Activated B cell treated with CpG ODN at 0.5 μM for 24 hours (primary cell): ENCODE measurements around the gene SLC17A8. TPM values are rescaled to one million over a fixed set of nuclear protein-coding genes. Genes with fewer than 3 reads are reported as not detected.

ENCODE experiments used
- ATAC-seq: fragments of 200-7000 bp; cut with Tn5 transposase; one replicate; pipeline ENCODE4 v1.10.0; 2021; ENCODE audit warnings: low read depth, mild to moderate bottlenecking, moderate library complexity
- CTCF ChIA-PET: fragments of 350-600 bp; sonication (Branson Sonifier 250); formaldehyde crosslinking; loops from one replicate; lab custom pipeline; 2021; ENCODE audit warnings: antibody characterized with exemption; lab: Charles Lee
- POLR2A ChIA-PET: fragments of 350-600 bp; sonication (Branson Sonifier 250); formaldehyde crosslinking; loops from one replicate; lab custom pipeline; 2021; ENCODE audit warnings: antibody characterized with exemption; lab: Charles Lee
- DNase-seq: peaks from one replicate; pipeline ENCODE4 v3.0.0; 2022
- H3K27ac Mint-ChIP-seq: one replicate; pipeline ENCODE4 v1.8.0; 2020; ENCODE audit warnings: mixed read lengths
- H3K27me3 Mint-ChIP-seq: one replicate; pipeline ENCODE4 v1.8.0; 2021; ENCODE audit warnings: mixed read lengths
- H3K36me3 Mint-ChIP-seq: one replicate; pipeline ENCODE4 v1.8.0; 2021; ENCODE audit warnings: low read depth, mixed read lengths
- H3K4me1 Mint-ChIP-seq: one replicate; pipeline ENCODE4 v1.8.0; 2021; ENCODE audit warnings: mixed read lengths
- H3K4me3 Mint-ChIP-seq: one replicate; pipeline ENCODE4 v1.8.0; 2020; ENCODE audit warnings: mild to moderate bottlenecking, mixed read lengths
- H3K9me3 Mint-ChIP-seq: one replicate; pipeline ENCODE4 v1.8.0; 2020; ENCODE audit warnings: mixed read lengths
- CTCF ChIP-seq: fragments of 200-600 bp; IDR thresholded peaks from one replicate; pipeline ENCODE4 v1.8.0; 2022; ENCODE audit warnings: antibody characterized with exemption, mild to moderate bottlenecking
- intact Hi-C: fragments of 100-400 bp; cut with micrococcal nuclease; formaldehyde crosslinking; loops from one replicate; pipeline ENCODE4 v1.15.1; 2024
- total RNA-seq: library from RNA; stranded (reverse); gene quantifications from 2 replicates; pipeline ENCODE4 v1.2.3, GENCODE V29; 2022

The SLC17A8 gene
- total RNA-seq, 1 donor from 2014 or later, result not detected

DNA sequence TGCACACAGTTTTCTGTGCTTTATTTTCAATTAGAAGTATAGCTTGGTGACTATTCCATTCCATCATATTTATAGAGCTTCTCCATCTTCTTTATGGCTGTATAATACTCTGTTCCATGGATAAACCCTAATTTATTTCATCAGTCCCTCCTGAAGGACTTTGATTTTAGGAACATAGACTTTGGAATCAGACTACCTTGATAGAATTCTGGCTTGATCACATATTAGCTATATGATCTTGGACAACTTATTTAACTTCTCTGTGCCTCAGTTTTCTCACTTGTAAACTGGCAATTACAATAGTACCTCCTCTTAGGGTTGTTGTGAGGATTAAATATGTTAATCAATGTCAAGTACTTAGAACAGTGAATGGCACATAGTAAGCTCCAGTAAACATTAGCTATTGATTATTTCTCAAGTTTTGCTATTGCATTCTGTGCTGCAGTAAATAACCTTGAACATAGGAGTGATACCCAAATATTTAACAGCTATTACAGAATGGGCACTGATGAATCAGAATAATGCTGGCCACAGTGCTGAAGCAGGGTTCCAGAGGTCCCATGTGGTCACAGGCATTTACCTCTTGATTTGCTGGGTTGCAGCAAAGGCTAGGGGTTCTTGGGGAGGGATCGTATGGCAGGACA, 104.6 kb downstream of the SLC17A8 start:
- POLR2A ChIA-PET, result no interaction called here

DNA sequence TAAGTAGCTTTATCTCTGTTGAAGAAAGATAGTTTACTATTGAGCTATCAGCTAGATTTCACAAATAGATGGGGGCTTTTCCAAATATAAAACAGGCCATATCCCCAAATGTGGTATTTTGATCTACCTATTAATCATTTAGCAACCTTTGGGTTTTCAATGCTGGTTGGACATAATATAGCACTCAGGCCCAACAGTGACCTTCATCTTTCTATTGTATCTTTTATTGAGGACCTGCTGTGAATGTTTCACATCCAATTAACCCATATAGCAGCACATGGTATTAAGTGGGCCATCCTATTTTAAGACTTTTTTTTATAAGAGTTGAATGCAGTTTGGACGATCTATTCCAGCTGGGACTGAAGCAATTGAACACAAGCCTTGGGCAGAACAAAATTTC, 106.8 kb downstream of the SLC17A8 start:
- POLR2A ChIA-PET, result no interaction called here
- H3K4me1 Mint-ChIP-seq, result no peaks in the 10 kb centered on the region
- no peak for TF ChIP-seq CTCF
- intact Hi-C loops, result no loop called here
- H3K27me3 Mint-ChIP-seq, result no peaks in the 10 kb centered on the region
- H3K36me3 Mint-ChIP-seq, result no peaks in the 10 kb centered on the region
- no peaks in the 10 kb centered on the region for H3K9me3 Mint-ChIP-seq
- no peak for ATAC-seq
- H3K4me3 Mint-ChIP-seq, result no peak overlapping the region
- H3K27ac Mint-ChIP-seq, result no peak overlapping the region
- CTCF ChIA-PET, result no interaction called here
- DNase-seq, result no peak

More for the DNA sequence above, 104.6 kb downstream of the SLC17A8 start:
- ATAC-seq, result no peak
- H3K9me3 Mint-ChIP-seq, result no peaks in the 10 kb centered on the region
- TF ChIP-seq CTCF, result no peak
- CTCF ChIA-PET, result no interaction called here
- H3K27ac Mint-ChIP-seq, result no peak overlapping the region
- intact Hi-C loops, result no loop called here
- H3K27me3 Mint-ChIP-seq, result no peaks in the 10 kb centered on the region
- H3K4me1 Mint-ChIP-seq, result no peaks in the 10 kb centered on the region
- no peak overlapping the region for H3K4me3 Mint-ChIP-seq
- DNase-seq, result no peak
- no peaks in the 10 kb centered on the region for H3K36me3 Mint-ChIP-seq

- intact Hi-C loops, result no loop called here
- CTCF ChIA-PET, result no interaction called here
Observed at GRCh38 chr12:100464529-100464928, 107.7 kb downstream of the SLC17A8 start.

GRCh38 chr12:100468126-100468525, 111.3 kb downstream of the SLC17A8 start:
- TF ChIP-seq CTCF, result no peak
- DNase-seq, result no peak
- Mint-ChIP-seq H3K27me3 (peaks cover 1% of the 10 kb centered on the region), H3K4me1 (no peaks in the 10 kb centered on the region), H3K27ac (no peak overlapping the region), H3K4me3 (no peak overlapping the region), H3K36me3 (no peaks in the 10 kb centered on the region), H3K9me3 (no peaks in the 10 kb centered on the region)
- intact Hi-C loops, result no loop called here
- ChIA-PET CTCF (no interaction called here), POLR2A (no interaction called here)
- ATAC-seq, result no peak

More at GRCh38 chr12:100464529-100464928, 107.7 kb downstream of the SLC17A8 start:
- POLR2A ChIA-PET, result no interaction called here
- no peak for ATAC-seq
- no peak for DNase-seq
- Mint-ChIP-seq H3K27me3 (no peaks in the 10 kb centered on the region), H3K36me3 (no peaks in the 10 kb centered on the region), H3K4me1 (no peaks in the 10 kb centered on the region), H3K9me3 (no peaks in the 10 kb centered on the region), H3K27ac (no peak overlapping the region), H3K4me3 (no peak overlapping the region)
- TF ChIP-seq CTCF, result no peak

Other genes starting within 250 kb of the SLC17A8 start
- 22.3 and 22.5 TPM in 2 replicates for gene BLTP3B, start 214.2 kb upstream of the SLC17A8 start, total RNA-seq
- gene ACTR6, start 156.3 kb upstream of the SLC17A8 start, total RNA-seq, result 23.5 and 27.5 TPM in 2 replicates
- 0.49 and 0.81 TPM in 2 replicates for gene DEPDC4, start 90.0 kb upstream of the SLC17A8 start, total RNA-seq
- gene SCYL2, start 89.9 kb upstream of the SLC17A8 start, total RNA-seq, result 34.7 and 38.7 TPM in 2 replicates
- gene NR1H4, start 116.8 kb downstream of the SLC17A8 start, total RNA-seq, result not detected in 2 replicates
- 0.07 and 0.10 TPM in 2 replicates for gene GAS2L3, start 216.6 kb downstream of the SLC17A8 start, total RNA-seq